Activated T-helper 9 cell treated with anti-CD3 and anti-CD28 coated beads, Interleukin-2, amount 50 U/mL, for 16 hours (primary cell): ENCODE results near the gene KRTAP10-2.
"Not testable (repeated sequence)": the region's sequence is repeated elsewhere in the genome, so short reads cannot be mapped to it uniquely, and the experiment has no call there.

Experiments used
- DNase-seq: peaks from one replicate; pipeline ENCODE4 v3.0.0-alpha.2; 2020; ENCODE audit warnings: low read depth

KRTAP10-2 gene, protein sequence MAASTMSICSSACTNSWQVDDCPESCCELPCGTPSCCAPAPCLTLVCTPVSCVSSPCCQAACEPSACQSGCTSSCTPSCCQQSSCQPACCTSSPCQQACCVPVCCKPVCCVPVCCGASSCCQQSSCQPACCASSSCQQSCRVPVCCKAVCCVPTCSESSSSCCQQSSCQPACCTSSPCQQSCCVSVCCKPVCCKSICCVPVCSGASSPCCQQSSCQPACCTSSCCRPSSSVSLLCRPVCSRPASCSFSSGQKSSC

GRCh38 chr21:44551340-44551961 is at the start of gene KRTAP10-2:
KRTAP10-2 (minus strand) TSS chr21:44551505; CDS start chr21:44551458, 47 bp downstream.
- no peak for DNase-seq

GRCh38 chr21:44601091-44601490 is 49.8 kb upstream of the KRTAP10-2 start:
- DNase-seq = not testable (repeated sequence)

- DNase-seq = not testable (repeated sequence)
These were observed 49.0 kb upstream of the KRTAP10-2 start, which contains the start of gene KRTAP10-7 for GRCh38 chr21:44600118-44600978. KRTAP10-7 (plus strand) TSS chr21:44600597; CDS start chr21:44600622, 25 bp downstream.

- DNase-seq = no peak
These were observed 48.1 kb upstream of the KRTAP10-2 start for GRCh38 chr21:44599264-44600029.

DNA sequence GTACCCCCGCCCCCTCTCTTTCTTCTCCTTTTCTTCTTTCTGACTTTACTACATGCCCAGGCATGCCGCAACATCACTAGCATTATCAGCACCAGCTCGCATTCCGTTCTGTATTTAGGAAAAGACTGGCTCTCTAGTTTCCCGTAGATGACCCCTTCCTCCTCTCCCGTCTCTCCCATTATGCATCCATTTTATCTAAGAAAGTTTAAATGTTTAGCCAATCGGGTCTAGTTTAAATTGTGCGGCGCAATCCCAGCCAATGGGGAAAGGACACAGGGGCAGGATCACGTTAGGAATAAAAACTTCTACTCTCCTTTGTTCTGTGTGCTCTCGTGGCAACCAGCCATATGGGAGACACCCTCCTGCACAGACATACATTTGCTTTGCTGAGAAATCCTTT is 46.8 kb upstream of the KRTAP10-2 start:
- no peak for DNase-seq

- DNase-seq = no peak
These were observed 44.9 kb upstream of the KRTAP10-2 start for GRCh38 chr21:44596068-44596725.

- DNase-seq = no peak
These were observed 44.2 kb upstream of the KRTAP10-2 start for GRCh38 chr21:44595524-44595923.

DNA sequence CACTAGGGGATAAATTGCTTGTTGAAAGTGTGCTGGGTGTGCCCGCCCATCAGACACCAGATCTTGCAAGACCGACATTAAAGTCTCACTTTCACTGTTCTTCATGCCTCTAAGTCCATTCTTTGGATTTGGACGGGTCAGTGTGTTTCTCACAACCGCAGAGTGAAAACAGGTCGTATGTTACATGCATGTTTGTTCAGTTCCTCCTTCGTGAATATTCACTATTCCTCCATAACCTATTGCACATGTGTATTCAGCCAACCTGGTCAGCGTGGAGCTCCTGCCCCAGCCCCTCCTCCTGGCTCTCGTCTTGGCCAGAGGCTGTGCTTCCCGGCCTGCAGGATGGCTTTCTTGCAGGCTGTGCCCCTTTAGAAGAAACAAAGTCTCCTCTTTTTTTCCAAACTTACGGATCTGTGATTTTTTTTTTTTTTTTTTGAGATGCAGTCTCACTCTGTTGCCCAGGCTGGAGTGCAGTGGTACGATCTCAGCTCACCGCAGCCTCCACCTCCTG is 43.2 kb upstream of the KRTAP10-2 start:
- DNase-seq = no peak

DNA sequence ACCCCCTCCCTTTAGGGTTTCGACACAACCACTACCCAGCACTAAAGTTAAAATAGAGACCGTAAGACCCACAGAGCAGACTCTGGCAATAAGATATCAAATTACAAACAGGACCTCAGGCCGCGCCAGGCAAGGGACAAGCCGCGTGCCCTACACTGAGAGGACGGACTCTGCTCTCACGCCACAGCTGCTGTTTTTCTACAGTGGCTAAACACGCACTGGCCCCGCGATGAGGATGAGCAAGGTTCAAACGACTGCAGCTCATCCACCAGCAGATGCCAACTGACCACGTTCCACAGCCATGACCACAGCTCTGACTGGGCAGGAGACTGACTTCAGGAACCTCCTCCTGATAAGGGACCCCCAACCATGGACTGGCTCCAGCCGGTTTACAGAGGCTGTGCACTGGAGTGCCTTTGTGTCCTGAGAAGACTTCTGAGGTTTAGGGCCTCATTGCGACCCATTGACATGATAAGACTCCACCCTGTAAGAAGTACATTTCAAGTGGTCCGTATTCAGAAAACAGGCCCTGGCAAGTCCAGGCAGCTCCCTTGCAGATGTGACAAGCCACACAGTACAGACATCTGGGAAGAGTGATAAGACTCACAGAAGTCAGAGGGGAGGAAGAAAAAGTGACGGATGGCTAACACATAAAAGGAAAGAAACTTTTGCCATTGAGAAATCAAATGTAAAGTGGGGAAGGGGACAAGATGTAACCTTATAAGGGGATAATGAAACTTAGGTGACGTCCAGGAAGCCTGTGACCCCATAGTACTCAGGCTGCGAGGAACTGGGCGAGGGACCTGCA is 42.5 kb upstream of the KRTAP10-2 start:
- no peak for DNase-seq

GRCh38 chr21:44592446-44593311 is 41.4 kb upstream of the KRTAP10-2 start, which contains the start of gene KRTAP10-6:
KRTAP10-6 (minus strand) TSS chr21:44592505; CDS start chr21:44592484, 21 bp downstream.
- DNase-seq = no peak

DNA sequence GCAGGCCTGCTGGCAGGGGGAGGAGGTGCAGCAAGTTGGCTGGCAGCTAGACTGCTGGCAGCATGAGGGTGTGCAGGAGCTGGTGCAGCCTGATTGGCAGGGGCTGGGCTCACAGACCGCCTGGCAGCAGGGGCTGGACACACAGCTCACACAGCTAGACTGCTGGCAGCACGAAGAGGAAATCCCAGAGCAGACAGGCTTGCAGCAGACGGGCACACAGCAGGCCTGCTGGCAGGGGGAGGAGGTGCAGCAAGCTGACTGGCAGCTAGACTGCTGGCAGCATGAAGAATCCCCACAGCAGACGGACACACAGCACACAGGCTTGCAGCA is 40.5 kb upstream of the KRTAP10-2 start:
- not testable (repeated sequence) for DNase-seq

DNA sequence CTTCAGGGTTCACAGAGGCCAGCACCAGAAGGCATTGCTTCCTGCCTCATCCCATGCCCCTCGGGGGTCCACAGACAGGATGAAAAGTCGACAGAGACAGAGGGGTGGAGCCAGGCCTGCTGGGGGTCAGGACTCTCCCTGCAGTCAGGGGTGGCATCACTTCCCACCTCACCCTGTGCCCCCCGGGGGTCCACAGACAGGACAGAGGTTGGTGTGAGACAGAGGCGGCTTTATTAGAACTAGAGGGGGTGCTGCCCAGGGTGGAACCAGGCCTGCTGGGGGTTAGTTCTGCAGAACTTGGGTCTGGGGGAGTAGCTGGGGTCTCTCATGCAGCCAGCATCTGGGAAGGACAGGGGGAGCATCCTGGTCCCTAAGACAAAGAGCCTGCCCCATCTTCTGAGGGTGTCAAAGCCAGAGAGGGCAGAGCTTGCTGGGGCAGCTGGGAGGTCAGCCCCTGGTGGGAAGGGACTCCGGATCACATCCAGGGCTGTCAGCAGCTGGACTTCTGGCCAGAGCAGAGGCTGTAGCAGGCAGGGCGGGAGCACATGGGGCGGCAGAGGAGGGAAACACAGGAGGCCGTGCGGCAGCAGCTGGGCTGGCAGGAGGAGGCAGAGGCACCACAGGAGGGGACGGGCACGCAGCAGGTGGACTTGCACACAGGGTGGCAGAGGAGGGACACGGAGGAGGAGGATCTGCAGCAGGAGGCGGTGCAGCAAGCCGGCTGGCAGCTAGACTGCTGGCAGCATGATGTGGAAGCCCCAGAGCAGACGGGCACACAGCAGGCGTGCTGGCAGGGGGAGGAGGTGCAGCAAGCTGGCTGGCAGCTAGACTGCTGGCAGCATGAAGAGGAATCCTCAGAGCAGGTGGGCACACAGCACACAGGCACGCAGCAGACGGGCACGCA is 39.8 kb upstream of the KRTAP10-2 start:
- not testable (repeated sequence) for DNase-seq

DNA sequence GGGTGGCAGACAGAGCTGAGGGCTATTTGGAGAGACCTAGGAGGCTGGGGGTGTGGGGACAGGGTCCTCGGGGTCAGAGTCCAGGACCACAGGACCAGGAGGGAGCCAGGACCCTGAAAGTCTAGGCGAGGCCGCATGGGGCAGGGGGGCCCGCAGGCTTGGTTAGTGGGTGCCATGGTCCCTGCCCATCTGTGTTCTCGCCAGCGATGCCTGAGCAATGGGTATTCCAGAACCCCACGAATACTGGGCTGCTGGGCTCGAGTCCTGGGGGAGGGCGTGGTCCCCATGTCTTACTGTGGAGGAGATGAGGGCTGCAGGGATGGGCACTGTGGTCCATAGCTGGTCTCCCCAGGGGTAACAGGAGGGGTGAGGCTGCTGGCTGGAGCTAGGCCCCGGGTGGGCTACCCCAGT is 39.0 kb upstream of the KRTAP10-2 start:
- no peak for DNase-seq

DNA sequence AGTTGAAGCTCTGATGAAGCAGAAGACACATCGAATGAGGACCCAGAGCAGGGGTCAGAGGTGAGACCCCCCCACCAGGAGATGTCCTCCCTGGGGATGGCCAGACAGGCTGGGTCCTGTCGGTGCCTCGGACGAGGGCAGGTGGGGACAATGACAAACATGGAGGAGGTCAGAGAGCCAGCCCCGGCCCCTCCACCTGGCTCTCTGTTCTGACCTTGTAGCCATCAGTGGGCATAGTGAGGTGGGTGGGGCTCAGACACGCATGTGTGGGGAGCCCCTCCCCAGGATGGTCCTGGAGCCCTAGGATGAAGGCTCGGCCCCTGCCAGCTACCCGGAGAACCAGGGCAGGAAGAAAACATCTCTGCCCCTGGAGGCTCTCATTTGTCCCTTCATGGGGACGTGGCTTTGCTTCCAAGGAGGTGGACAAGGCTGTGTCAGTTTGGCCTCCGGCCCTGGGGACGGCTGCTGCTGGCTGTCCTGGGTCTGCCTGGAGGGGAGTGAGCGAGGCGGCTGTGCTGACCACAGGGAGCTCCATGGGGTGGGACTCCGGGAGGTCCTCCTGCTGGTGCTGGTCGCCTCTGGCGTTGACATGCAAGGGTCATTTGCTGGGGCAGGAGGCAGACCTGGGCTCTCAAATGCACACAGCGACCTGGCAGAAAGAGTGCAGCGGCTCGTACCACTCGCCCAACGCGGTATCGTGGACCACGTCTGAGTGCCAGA is 38.4 kb upstream of the KRTAP10-2 start:
- DNase-seq = no peak

DNA sequence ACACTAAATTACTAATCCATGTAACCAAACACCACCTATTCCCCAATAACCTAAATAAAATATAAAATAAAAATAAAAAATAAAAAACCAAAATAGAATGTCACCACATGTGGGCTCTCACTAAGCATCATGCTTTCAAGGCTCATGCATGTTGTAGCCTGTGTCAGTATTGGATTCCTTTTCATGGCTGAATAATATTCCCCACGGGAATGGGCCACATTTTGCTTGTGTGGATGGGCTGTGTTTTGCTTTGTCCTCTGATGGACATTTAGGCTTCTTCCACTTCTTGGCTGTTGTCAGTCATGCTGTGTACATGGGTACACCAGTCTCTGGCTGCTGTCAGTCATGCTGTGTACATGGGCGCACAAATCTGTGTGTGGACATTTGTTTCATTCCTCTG is 37.8 kb upstream of the KRTAP10-2 start:
- no peak for DNase-seq

- DNase-seq = no peak
These were observed 34.6 kb upstream of the KRTAP10-2 start for GRCh38 chr21:44585892-44586291.

GRCh38 chr21:44583800-44584147 is 32.5 kb upstream of the KRTAP10-2 start:
- no peak for DNase-seq
